CD14-positive monocyte (primary cell): ENCODE measurements around the gene KNG1. TPM values are rescaled to one million over a fixed set of nuclear protein-coding genes. Genes with fewer than 3 reads are reported as not detected.

ENCODE experiments used
- DNase-seq, 3 donors: peaks; one replicate each; pipeline ENCODE4 v3.0.0-alpha.2; 2011 to 2022
- H2AFZ ChIP-seq: 2 replicates; pipeline ENCODE4 v1.6.0; 2012; ENCODE audit warnings: mild to moderate bottlenecking, low read depth, low read length, inconsistent platforms; ENCODE audit not compliant: insufficient read depth, poor library complexity, severe bottlenecking
- H3K27ac ChIP-seq, 2 donors: 1 replicate in 1 of 2; 2 replicates in 1 of 2; pipeline ENCODE4 v1.5.1; 2012 to 2013; ENCODE audit warnings: low read length in 2 of 2, control low read depth in 1 of 2, inconsistent platforms in 1 of 2, low read depth in 1 of 2, mild to moderate bottlenecking in 1 of 2
- H3K27me3 ChIP-seq, 2 donors: one replicate each; pipeline versions ENCODE4 v1.6.0 to v1.6.1; 2011 to 2013; ENCODE audit warnings: low read length in 2 of 2; ENCODE audit not compliant: control insufficient read depth in 2 of 2, insufficient read depth in 2 of 2
- H3K36me3 ChIP-seq, 2 donors: replicated peaks in 1 of 2; 1 replicate in 1 of 2; 2 replicates in 1 of 2; pipeline versions ENCODE4 v1.5.1 to v1.6.1; 2012 to 2013; ENCODE audit warnings: low read length in 2 of 2, control low read depth in 1 of 2, inconsistent platforms in 1 of 2, mild to moderate bottlenecking in 1 of 2; ENCODE audit not compliant: insufficient read depth in 2 of 2, control insufficient read depth in 1 of 2
- H3K4me1 ChIP-seq, 2 donors: 1 replicate in 1 of 2; 2 replicates in 1 of 2; pipeline versions ENCODE4 v1.5.1 to v1.6.1; 2012 to 2013; ENCODE audit warnings: low read length in 2 of 2, control low read depth in 1 of 2, inconsistent platforms in 1 of 2, mild to moderate bottlenecking in 1 of 2, moderate library complexity in 1 of 2; ENCODE audit not compliant: insufficient read depth in 2 of 2, control insufficient read depth in 1 of 2
- H3K4me2 ChIP-seq: replicated peaks from 2 replicates; pipeline ENCODE3; 2012; ENCODE audit warnings: low read length, moderate library complexity, mild to moderate bottlenecking; ENCODE audit not compliant: poor library complexity, severe bottlenecking; ENCODE audit errors: extremely low read depth
- H3K4me3 ChIP-seq, 3 experiments: fragments of 200-600 bp in 1 of 3; sonication (generic) in 1 of 3; replicated peaks in 1 of 3; 1 replicate in 2 of 3; 2 replicates in 1 of 3; pipeline ENCODE4 v1.5.1; 2011 to 2013; ENCODE audit warnings: low read length in 3 of 3, mild to moderate bottlenecking in 3 of 3, control low read depth in 2 of 3, low read depth in 2 of 3, inconsistent platforms in 1 of 3, moderate library complexity in 1 of 3
- H3K79me2 ChIP-seq: 2 replicates; pipeline ENCODE4 v1.6.0; 2012; ENCODE audit warnings: mild to moderate bottlenecking, control low read depth, inconsistent platforms, low read length, moderate library complexity; ENCODE audit not compliant: insufficient read depth
- H3K9ac ChIP-seq: 2 replicates; pipeline ENCODE4 v1.6.0; 2017; ENCODE audit warnings: low read length, mild to moderate bottlenecking; ENCODE audit not compliant: insufficient read depth, poor library complexity, severe bottlenecking
- H3K9me3 ChIP-seq, 2 donors: replicated peaks in 1 of 2; 1 replicate in 1 of 2; 2 replicates in 1 of 2; pipeline versions ENCODE4 v1.5.1 to v1.6.1; 2012 to 2013; ENCODE audit warnings: low read length in 2 of 2, control low read depth in 1 of 2; ENCODE audit not compliant: control insufficient read depth in 1 of 2, insufficient read depth in 1 of 2
- H4K20me1 ChIP-seq: 2 replicates; pipeline ENCODE4 v1.6.0; 2012; ENCODE audit warnings: mild to moderate bottlenecking, low read length, control low read depth, moderate library complexity; ENCODE audit not compliant: insufficient read depth
- H3K27ac Mint-ChIP-seq, 7 donors: one replicate each; pipeline ENCODE4 v1.8.0; 2020; ENCODE audit warnings: mild to moderate bottlenecking in 7 of 7, mixed read lengths in 7 of 7, moderate library complexity in 6 of 7, inconsistent platforms in 2 of 7
- H3K27me3 Mint-ChIP-seq, 3 donors: one replicate each; pipeline ENCODE4 v1.8.0; 2021 to 2022; ENCODE audit warnings: low read depth in 3 of 3, mild to moderate bottlenecking in 3 of 3, mixed read lengths in 3 of 3, moderate library complexity in 3 of 3, inconsistent platforms in 1 of 3
- H3K36me3 Mint-ChIP-seq, 2 donors: one replicate each; pipeline ENCODE4 v1.8.0; 2020; ENCODE audit warnings: mixed read lengths in 2 of 2, inconsistent platforms in 1 of 2, mild to moderate bottlenecking in 1 of 2
- H3K4me1 Mint-ChIP-seq: one replicate; pipeline ENCODE4 v1.8.0; 2020; ENCODE audit warnings: mild to moderate bottlenecking, mixed read lengths
- H3K4me3 Mint-ChIP-seq, 2 donors: one replicate each; pipeline ENCODE4 v1.8.0; 2020; ENCODE audit warnings: mild to moderate bottlenecking in 2 of 2, mixed read lengths in 2 of 2, moderate library complexity in 1 of 2
- H3K9me3 Mint-ChIP-seq, 7 donors: one replicate each; pipeline ENCODE4 v1.8.0; 2020 to 2022; ENCODE audit warnings: mixed read lengths in 7 of 7, mild to moderate bottlenecking in 6 of 7, moderate library complexity in 6 of 7, inconsistent platforms in 2 of 7
- CTCF ChIP-seq: fragments of 200-600 bp; IDR thresholded peaks from one replicate; pipeline ENCODE4 v1.8.0; 2022; ENCODE audit warnings: antibody characterized with exemption, mild to moderate bottlenecking
- WGBS: methylation state at CpG from one replicate; pipeline ENCODE4 v1.1.5; 2013; ENCODE audit warnings: missing lambda C conversion rate; ENCODE audit not compliant: insufficient coverage; 5-methylcytosine and 5-hydroxymethylcytosine counted together
- intact Hi-C, 2 donors: fragments of 100-400 bp; cut with micrococcal nuclease; formaldehyde crosslinking; loops; one replicate each; pipeline versions ENCODE4 v1.15.0 to v1.15.1; 2023
- polyA plus RNA-seq, 3 donors: library from polyadenylated mRNA; depleted of rRNA in 1 of 3; unstranded in 2 of 3; stranded (reverse) in 1 of 3; fragments of 300-500 nt in 2 of 3; fragments of >200 nt in 1 of 3; fragmentation: Illumina TruSeq in 2 of 3; gene quantifications; 1 replicate in 2 of 3; 2 replicates in 1 of 3; pipeline ENCODE4 v1.2.3, GENCODE V29; 2012 to 2021

KNG1 gene
- polyA plus RNA-seq, 3 donors = not detected

- Histone ChIP-seq H3K9ac (no peak overlapping the region), H4K20me1 (no peaks in the 10 kb centered on the region), H3K79me2 (no peaks in the 10 kb centered on the region), H3K36me3 (no peaks in the 10 kb centered on the region), H3K4me2 (no peak overlapping the region), H3K27ac (no peak overlapping the region), H2AFZ (no peak overlapping the region), H3K4me1 (no peaks in the 10 kb centered on the region), H3K9me3 (peaks cover 0 to 4% of the 10 kb centered on the region in 2 donors), H3K4me3 (no peak overlapping the region), H3K27me3 (no peaks in the 10 kb centered on the region)
- intact Hi-C loops = no loop called here
- Mint-ChIP-seq H3K4me1 (no peaks in the 10 kb centered on the region), H3K36me3 (no peaks in the 10 kb centered on the region), H3K9me3 (peaks cover 0 to 8% (median 2%) of the 10 kb centered on the region in 7 donors), H3K27me3 (peaks cover 5 to 33% (median 29%) of the 10 kb centered on the region in 3 donors), H3K27ac (no peak overlapping the region), H3K4me3 (no peak overlapping the region)
- WGBS = no CpG with 5 or more reads among the region's 1 CpG
- TF ChIP-seq CTCF = no peak
- DNase-seq = no peak
Observed at GRCh38 chr3:186679151-186679550, 38.0 kb upstream of the KNG1 start.

GRCh38 chr3:186680869-186681268 lies 36.3 kb upstream of the KNG1 start:
- peaks cover 0 to 21% (median 10%) of the 10 kb centered on the region in 7 donors for H3K9me3 Mint-ChIP-seq
- no peaks in the 10 kb centered on the region for H3K27me3 ChIP-seq
- H2AFZ ChIP-seq = no peak overlapping the region
- no peaks in the 10 kb centered on the region for H3K79me2 ChIP-seq
- TF ChIP-seq CTCF = no peak
- no peaks in the 10 kb centered on the region for H3K36me3 ChIP-seq
- H3K4me3 Mint-ChIP-seq = no peak overlapping the region
- peaks cover 6 to 25% (median 23%) of the 10 kb centered on the region in 3 donors for H3K27me3 Mint-ChIP-seq
- no peak overlapping the region for H3K9ac ChIP-seq
- 83% methylated on average over 1 of the region's 1 CpG for WGBS
- no peak overlapping the region for H3K27ac Mint-ChIP-seq
- no peak overlapping the region for H3K4me3 ChIP-seq
- H3K9me3 ChIP-seq = peaks cover 6 to 11% of the 10 kb centered on the region in 2 donors
- no peaks in the 10 kb centered on the region for H3K4me1 ChIP-seq
- H3K4me2 ChIP-seq = no peak overlapping the region
- H3K4me1 Mint-ChIP-seq = no peaks in the 10 kb centered on the region
- no peak for DNase-seq
- H4K20me1 ChIP-seq = no peaks in the 10 kb centered on the region
- intact Hi-C loops = no loop called here
- H3K27ac ChIP-seq = no peak overlapping the region
- no peaks in the 10 kb centered on the region for H3K36me3 Mint-ChIP-seq
